DMS114 treated with DMSO at 0.1 percent for 48 hours (cell line): ENCODE data around the gene CMTM3.
"Not testable (repeated sequence)": the region's sequence is repeated elsewhere in the genome, so short reads cannot be mapped to it uniquely, and the experiment has no call there.

Experiments used
- DNase-seq: peaks from one replicate; lab custom pipeline; 2025; ENCODE audit not compliant: unreplicated experiment; lab: John Stamatoyannopoulos, UW

The CMTM3 gene

DNA sequence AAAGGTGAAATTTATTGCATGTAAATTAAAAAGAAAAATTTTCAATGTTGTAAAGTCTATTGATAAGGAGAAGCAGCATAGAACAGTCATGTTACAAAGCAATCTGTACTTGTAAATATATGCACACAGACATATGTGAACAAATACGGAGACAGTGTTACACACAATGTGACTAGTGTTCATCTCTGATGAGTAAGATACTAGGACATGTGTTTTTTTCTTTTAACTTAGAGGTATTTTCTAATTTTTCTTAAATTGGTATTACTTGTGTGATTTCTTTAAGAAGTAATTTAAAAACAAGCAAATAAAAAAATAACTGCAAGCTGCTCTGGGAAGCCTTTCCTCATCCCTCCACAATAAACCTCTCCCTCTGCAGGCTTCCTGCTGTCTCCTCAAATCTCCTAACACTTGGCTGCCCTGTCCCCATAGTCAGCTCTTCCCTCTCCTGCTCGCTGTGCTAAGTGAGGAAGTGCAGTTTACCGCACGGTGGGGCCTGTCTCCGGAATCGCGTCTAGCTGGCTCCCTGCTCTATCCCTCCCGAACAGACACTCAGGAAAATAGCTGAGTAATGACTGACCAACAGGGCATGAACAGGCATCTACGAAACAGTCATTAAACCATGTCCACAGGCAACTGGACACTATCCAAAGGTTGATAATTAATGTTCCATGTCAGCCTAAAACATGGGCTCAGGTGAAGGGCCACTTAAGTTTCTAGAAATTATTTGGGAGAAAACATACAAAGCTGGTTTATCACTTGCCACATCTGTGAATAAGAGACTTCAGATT lies 56.1 kb downstream of the CMTM3 start:
- DNase-seq: peak; percentile 32

DNA sequence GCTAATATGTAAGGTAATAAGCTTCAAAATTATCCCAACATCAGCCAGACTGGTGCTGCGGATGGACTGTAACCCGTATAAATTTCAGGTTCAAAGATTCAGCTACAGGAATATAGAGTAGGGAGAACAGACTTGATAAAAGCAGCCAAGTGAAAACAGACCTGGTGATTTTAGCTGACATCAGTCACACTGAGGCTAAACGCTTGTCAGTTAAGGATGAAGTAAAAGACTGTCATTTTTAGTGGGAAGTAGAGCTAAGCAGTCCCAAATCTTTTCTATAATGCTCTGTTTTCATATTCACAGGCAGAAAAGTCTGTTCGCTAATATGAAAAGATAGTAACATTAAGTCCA lies 56.7 kb downstream of the CMTM3 start:
- DNase-seq: no peak

DNA sequence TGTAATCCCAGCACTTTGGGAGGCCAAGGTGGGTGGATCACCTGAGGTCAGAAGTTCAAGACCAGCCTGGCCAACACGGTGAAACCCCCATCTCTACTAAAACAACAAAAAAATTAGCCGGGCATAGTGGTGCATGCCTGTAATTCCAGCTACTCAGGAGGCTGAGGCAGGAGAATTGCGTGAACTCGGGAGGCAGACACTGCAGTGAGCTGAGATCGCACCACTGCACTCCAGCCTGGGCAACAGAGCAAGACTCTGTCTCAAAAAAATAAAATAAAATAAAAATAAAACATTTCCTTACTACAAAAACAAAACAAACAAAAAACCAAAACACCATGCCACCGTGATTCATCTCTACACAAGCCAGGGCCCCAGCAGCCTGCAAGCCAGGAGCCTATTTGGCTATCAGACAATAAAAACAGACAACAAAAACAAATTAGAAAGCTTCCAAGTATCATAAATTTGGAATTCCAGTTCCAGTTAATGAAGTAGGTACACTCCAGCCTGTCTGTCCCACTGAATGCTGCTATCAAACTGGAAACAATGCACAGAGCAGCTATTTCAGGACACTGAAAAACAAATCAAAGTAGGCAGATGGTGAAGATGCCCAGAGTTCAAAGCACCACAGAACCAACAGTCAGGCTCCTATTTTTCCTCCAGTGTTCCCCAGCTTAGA lies 57.3 kb downstream of the CMTM3 start:
- DNase-seq: not testable (repeated sequence)

DNA sequence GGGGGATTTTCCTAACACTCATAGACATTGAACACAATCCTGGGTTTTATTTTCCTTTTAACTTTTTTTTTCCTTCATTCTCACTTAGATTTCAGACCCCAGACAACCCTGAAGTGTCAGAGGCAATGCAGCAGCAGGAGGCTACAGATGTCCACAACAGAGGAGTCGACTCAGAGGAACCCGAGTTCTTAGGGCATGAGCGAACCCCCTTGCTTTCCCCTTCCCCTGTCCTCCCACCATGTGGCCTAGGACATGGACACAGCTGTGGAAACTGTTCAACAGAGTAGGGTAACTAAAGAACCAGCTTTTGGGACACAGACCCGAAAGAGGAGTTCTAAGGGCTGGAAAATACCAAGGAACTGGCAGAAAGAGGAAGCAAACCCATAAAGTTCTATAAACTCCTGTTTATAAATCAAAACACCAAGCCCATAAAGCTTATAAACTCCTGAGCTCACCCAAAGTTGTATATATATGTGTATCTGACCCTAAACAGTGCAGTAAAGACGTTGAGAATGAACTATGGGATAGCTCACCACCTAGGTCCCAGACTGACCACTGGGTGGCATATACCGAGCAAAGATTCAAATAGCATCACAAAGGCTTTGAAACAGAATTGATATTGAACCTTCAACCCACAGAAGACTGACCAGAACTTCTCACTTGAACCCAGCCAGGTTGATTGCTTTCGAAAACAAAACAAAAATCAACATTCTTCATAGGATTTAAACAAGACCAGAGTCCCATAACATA lies 58.1 kb downstream of the CMTM3 start:
- peak; percentile 68 for DNase-seq
